ENCODE data around the gene CLEC4G. TPM values are rescaled to one million over a fixed set of nuclear protein-coding genes. Genes with fewer than 3 reads are reported as not detected.

CLEC4G gene
- total and polyA plus RNA-seq, 4 donors: 0.31 to 0.96 (median 0.43) TPM; not detected in 1

GRCh38 chr19:7740682-7741054, 8.8 kb upstream of the CLEC4G start:
- H3K36me3 ChIP-seq (ENCODE audit: control insufficient read depth in 4 of 4, insufficient read depth in 4 of 4, low read length in 4 of 4): no peaks in the 10 kb centered on the region
- H3K4me1 ChIP-seq (ENCODE audit: control insufficient read depth in 5 of 5, insufficient read depth in 5 of 5, low read length in 5 of 5): no peaks in the 10 kb centered on the region
- no peak overlapping the region for H3K4me3 ChIP-seq
- no peak overlapping the region for H3K9ac ChIP-seq (ENCODE audit: insufficient read depth in 1 of 2, low read length in 2 of 2)
- 61 to 65% methylated on average over 6 of the region's 6 CpGs for WGBS, 2 donors
- ATAC-seq (ENCODE audit: insufficient read depth, low FRiP score) (no peak), DNase-seq (no peak)
- H3K9me3 ChIP-seq (ENCODE audit: control insufficient read depth in 4 of 4, insufficient read depth in 3 of 4, low read length in 3 of 4): peaks cover 0 to 2% (median 0%) of the 10 kb centered on the region in 4 donors
- no peak overlapping the region for H3K27ac ChIP-seq (ENCODE audit: low read depth in 1 of 2, low read length in 1 of 2)
- no peak for TF ChIP-seq CTCF (IDR thresholded peaks at IDR 0.05; ENCODE audit: control extremely low read depth, extremely low read depth)
- H3K27me3 ChIP-seq (ENCODE audit: control insufficient read depth in 3 of 3, insufficient read depth in 3 of 3, low read length in 2 of 3): peaks cover 0 to 6% (median 0%) of the 10 kb centered on the region in 3 donors

GRCh38 chr19:7739801-7740681, 8.1 kb upstream of the CLEC4G start:
- no peak for ATAC-seq (ENCODE audit: insufficient read depth, low FRiP score)
- no peak overlapping the region for H3K4me3 ChIP-seq
- no peaks in the 10 kb centered on the region for H3K36me3 ChIP-seq (ENCODE audit: control insufficient read depth in 4 of 4, insufficient read depth in 4 of 4, low read length in 4 of 4)
- H3K4me1 ChIP-seq (ENCODE audit: control insufficient read depth in 5 of 5, insufficient read depth in 5 of 5, low read length in 5 of 5): no peaks in the 10 kb centered on the region
- H3K9me3 ChIP-seq (ENCODE audit: control insufficient read depth in 4 of 4, insufficient read depth in 3 of 4, low read length in 3 of 4): peaks cover 0 to 2% (median 0%) of the 10 kb centered on the region in 4 donors
- H3K9ac ChIP-seq (ENCODE audit: insufficient read depth in 1 of 2, low read length in 2 of 2): no peak overlapping the region
- no peak for TF ChIP-seq CTCF (IDR thresholded peaks at IDR 0.05; ENCODE audit: control extremely low read depth, extremely low read depth)
- DNase-seq: no peak
- WGBS, 2 donors: 77 to 87% methylated on average over 19 of the region's 19 CpGs
- H3K27ac ChIP-seq (ENCODE audit: low read depth in 1 of 2, low read length in 1 of 2): no peak overlapping the region
- H3K27me3 ChIP-seq (ENCODE audit: control insufficient read depth in 3 of 3, insufficient read depth in 3 of 3, low read length in 2 of 3): peaks cover 0 to 6% (median 0%) of the 10 kb centered on the region in 3 donors

DNA sequence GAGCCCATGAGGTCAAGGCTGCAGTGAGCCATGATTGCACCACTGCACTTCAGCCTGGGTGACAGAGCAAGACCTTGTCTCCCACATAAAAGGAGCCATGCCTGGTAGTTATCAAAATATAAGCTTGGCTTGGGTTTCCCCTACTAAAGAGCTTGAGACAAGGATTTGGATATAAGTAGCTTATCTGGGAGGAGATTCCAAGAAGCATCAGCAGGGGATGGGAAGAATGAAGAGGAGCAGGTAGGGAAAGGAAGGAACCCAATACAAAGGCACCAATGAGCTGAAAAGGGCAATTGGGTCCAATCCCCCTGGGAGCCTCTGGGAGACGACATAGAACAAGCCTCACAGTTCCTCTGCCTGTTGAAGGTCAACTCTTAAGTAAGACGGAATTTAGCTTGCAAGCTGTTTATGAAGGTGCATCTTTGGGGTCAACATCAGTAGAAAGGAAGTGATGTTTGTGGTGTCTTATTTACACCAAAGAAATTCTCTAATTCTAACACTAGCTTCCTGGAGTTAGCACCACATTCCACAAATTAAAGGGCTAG, 7.4 kb upstream of the CLEC4G start:
- Histone ChIP-seq H3K27me3 (ENCODE audit: control insufficient read depth in 3 of 3, insufficient read depth in 3 of 3, low read length in 2 of 3) (peaks cover 0 to 8% (median 0%) of the 10 kb centered on the region in 3 donors), H3K4me1 (ENCODE audit: control insufficient read depth in 5 of 5, insufficient read depth in 5 of 5, low read length in 5 of 5) (no peaks in the 10 kb centered on the region), H3K4me3 (no peak overlapping the region), H3K9ac (ENCODE audit: insufficient read depth in 1 of 2, low read length in 2 of 2) (no peak overlapping the region), H3K27ac (ENCODE audit: low read depth in 1 of 2, low read length in 1 of 2) (no peak overlapping the region), H3K36me3 (ENCODE audit: control insufficient read depth in 4 of 4, insufficient read depth in 4 of 4, low read length in 4 of 4) (no peaks in the 10 kb centered on the region), H3K9me3 (ENCODE audit: control insufficient read depth in 4 of 4, insufficient read depth in 3 of 4, low read length in 3 of 4) (peaks cover 0 to 2% (median 0%) of the 10 kb centered on the region in 4 donors)
- DNase-seq (no peak), ATAC-seq (ENCODE audit: insufficient read depth, low FRiP score) (no peak)
- no peak for TF ChIP-seq CTCF (IDR thresholded peaks at IDR 0.05; ENCODE audit: control extremely low read depth, extremely low read depth)
- WGBS, 2 donors: 46 to 49% methylated on average over 2 of the region's 2 CpGs

Measured in lung (tissue), 12 donors.